NCI-H2196 treated with DMSO at 0.1 percent for 48 hours (cell line): ENCODE data around the gene MDGA2.

Source experiments
- DNase-seq: peaks from one replicate; lab custom pipeline; 2025; ENCODE audit not compliant: unreplicated experiment; lab: John Stamatoyannopoulos, UW

Gene MDGA2

GRCh38 chr14:47490766-47491165 lies 184.6 kb downstream of the MDGA2 start:
- no peak for DNase-seq

- no peak for DNase-seq
These were observed 185.1 kb downstream of the MDGA2 start for GRCh38 chr14:47490353-47490752.

- no peak for DNase-seq
These were observed 190.0 kb downstream of the MDGA2 start for GRCh38 chr14:47485421-47485820.

- no peak for DNase-seq
These were observed 192.0 kb downstream of the MDGA2 start for GRCh38 chr14:47483449-47483848.

GRCh38 chr14:47471075-47471474 lies 204.3 kb downstream of the MDGA2 start:
- DNase-seq = no peak

GRCh38 chr14:47466916-47467315 lies 208.5 kb downstream of the MDGA2 start:
- DNase-seq = no peak

GRCh38 chr14:47454025-47454424 lies 221.4 kb downstream of the MDGA2 start:
- no peak for DNase-seq

GRCh38 chr14:47447076-47447475 lies 228.3 kb downstream of the MDGA2 start:
- no peak for DNase-seq

GRCh38 chr14:47442211-47442610 lies 233.2 kb downstream of the MDGA2 start:
- DNase-seq = no peak

- no peak for DNase-seq
These were observed 235.5 kb downstream of the MDGA2 start for GRCh38 chr14:47439953-47440352.

GRCh38 chr14:47438650-47439140 lies 236.7 kb downstream of the MDGA2 start:
- DNase-seq = no peak

- no peak for DNase-seq
These were observed 240.0 kb downstream of the MDGA2 start for GRCh38 chr14:47435331-47435965.

GRCh38 chr14:47427629-47428028 lies 247.8 kb downstream of the MDGA2 start:
- DNase-seq = no peak

- DNase-seq = no peak
These were observed 250.1 kb downstream of the MDGA2 start for GRCh38 chr14:47425302-47425701.

GRCh38 chr14:47422191-47422590 lies 253.2 kb downstream of the MDGA2 start:
- DNase-seq = no peak

GRCh38 chr14:47411523-47411922 lies 263.9 kb downstream of the MDGA2 start:
- DNase-seq = no peak

GRCh38 chr14:47392326-47392725 lies 283.1 kb downstream of the MDGA2 start:
- no peak for DNase-seq

GRCh38 chr14:47390831-47391504 lies 284.4 kb downstream of the MDGA2 start:
- DNase-seq = no peak

- DNase-seq = no peak
These were observed 285.9 kb downstream of the MDGA2 start for GRCh38 chr14:47389535-47389934.

GRCh38 chr14:47366006-47366405 lies 309.4 kb downstream of the MDGA2 start:
- DNase-seq = no peak

- no peak for DNase-seq
These were observed 310.2 kb downstream of the MDGA2 start for GRCh38 chr14:47365233-47365632.

- DNase-seq = no peak
These were observed 322.2 kb downstream of the MDGA2 start for GRCh38 chr14:47353186-47353585.

- no peak for DNase-seq
These were observed 328.6 kb downstream of the MDGA2 start for GRCh38 chr14:47346849-47347248.
